ENCODE data around the gene CDKAL1. TPM values are rescaled to one million over a fixed set of nuclear protein-coding genes. Genes with fewer than 3 reads are reported as not detected.

The CDKAL1 gene
- total and polyA plus RNA-seq, 2 donors (not counting 3 experiments of a cell fraction or from before 2014, with no cell fraction given) = 6.1 to 20.5 TPM

GRCh38 chr6:21019614-21020013 lies 485.4 kb downstream of the CDKAL1 start:
- H3K9ac ChIP-seq (replicated peaks; ENCODE audit: extremely low read depth, insufficient read depth, low read length) = no peak overlapping the region
- no peaks in the 10 kb centered on the region for H4K20me1 ChIP-seq (replicated peaks; ENCODE audit: control insufficient read depth, extremely low read depth, insufficient read depth, low read length)
- no peak for TF ChIP-seq JUN (IDR thresholded peaks at IDR 0.05; ENCODE audit: borderline replicate concordance, insufficient read depth, insufficient read length, low read depth)
- TF ChIP-seq, protein P1, sequence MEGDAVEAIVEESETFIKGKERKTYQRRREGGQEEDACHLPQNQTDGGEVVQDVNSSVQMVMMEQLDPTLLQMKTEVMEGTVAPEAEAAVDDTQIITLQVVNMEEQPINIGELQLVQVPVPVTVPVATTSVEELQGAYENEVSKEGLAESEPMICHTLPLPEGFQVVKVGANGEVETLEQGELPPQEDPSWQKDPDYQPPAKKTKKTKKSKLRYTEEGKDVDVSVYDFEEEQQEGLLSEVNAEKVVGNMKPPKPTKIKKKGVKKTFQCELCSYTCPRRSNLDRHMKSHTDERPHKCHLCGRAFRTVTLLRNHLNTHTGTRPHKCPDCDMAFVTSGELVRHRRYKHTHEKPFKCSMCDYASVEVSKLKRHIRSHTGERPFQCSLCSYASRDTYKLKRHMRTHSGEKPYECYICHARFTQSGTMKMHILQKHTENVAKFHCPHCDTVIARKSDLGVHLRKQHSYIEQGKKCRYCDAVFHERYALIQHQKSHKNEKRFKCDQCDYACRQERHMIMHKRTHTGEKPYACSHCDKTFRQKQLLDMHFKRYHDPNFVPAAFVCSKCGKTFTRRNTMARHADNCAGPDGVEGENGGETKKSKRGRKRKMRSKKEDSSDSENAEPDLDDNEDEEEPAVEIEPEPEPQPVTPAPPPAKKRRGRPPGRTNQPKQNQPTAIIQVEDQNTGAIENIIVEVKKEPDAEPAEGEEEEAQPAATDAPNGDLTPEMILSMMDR (IDR thresholded peaks at IDR 0.05; ENCODE audit: extremely low read depth in 1 of 2, insufficient read depth in 1 of 2, low read depth in 1 of 2, low read length in 2 of 2) = peak in 1 of 2 donors; percentile 23
- no peak overlapping the region for H3K4me3 ChIP-seq (replicated peaks in 1 of 3; ENCODE audit: insufficient read depth in 1 of 3, low read depth in 1 of 3, low read length in 3 of 3)
- no TSS peak for BruUV-seq (replicated peaks)
- no peak overlapping the region for H2AFZ ChIP-seq (ENCODE audit: low read depth, low read length)
- DNase-seq (ENCODE audit: low read depth, low spot score) = peak; percentile 24
- H3K4me2 ChIP-seq (ENCODE audit: insufficient read depth, low read length) = no peak overlapping the region
- POLR2A ChIA-PET = no interaction called here
- no peak overlapping the region for H3K27ac ChIP-seq (ENCODE audit: insufficient read depth, low read depth, low read length)
- intact Hi-C loops (cut with micrococcal nuclease) (no loop called here), dilution Hi-C loops (cut with MboI; ENCODE audit: extremely low pct_ligation_motif_present, low sequenced_read_pairs) (no loop called here)
- no peaks in the 10 kb centered on the region for H3K9me1 ChIP-seq (replicated peaks; ENCODE audit: control insufficient read depth, extremely low read depth, insufficient read depth, low read length)
- H3K4me1 ChIP-seq (ENCODE audit: control insufficient read depth, extremely low read depth, insufficient read depth, low read length) = peaks cover 15% of the 10 kb centered on the region
- no peaks in the 10 kb centered on the region for H3K9me3 ChIP-seq (replicated peaks; ENCODE audit: control insufficient read depth, insufficient read depth, low read length)
- no peaks in the 10 kb centered on the region for H3K36me3 ChIP-seq (ENCODE audit: control insufficient read depth in 2 of 2, extremely low read depth in 1 of 2, insufficient read depth in 2 of 2, low read length in 2 of 2)
- H3K79me2 ChIP-seq (ENCODE audit: control insufficient read depth, insufficient read depth, low read length) = no peaks in the 10 kb centered on the region
- no peak for FAIRE-seq
- H3K27me3 ChIP-seq (ENCODE audit: control insufficient read depth in 2 of 2, insufficient read depth in 2 of 2, low read length in 2 of 2) = no peaks in the 10 kb centered on the region
- CTCF ChIA-PET = interaction anchor here (0.9 to 1.7 kb wide), 5 partner anchors 41 to 570 kb away, joined by 3 to 7 read pairs (median 5); no protein-coding TSS in a partner anchor

DNA sequence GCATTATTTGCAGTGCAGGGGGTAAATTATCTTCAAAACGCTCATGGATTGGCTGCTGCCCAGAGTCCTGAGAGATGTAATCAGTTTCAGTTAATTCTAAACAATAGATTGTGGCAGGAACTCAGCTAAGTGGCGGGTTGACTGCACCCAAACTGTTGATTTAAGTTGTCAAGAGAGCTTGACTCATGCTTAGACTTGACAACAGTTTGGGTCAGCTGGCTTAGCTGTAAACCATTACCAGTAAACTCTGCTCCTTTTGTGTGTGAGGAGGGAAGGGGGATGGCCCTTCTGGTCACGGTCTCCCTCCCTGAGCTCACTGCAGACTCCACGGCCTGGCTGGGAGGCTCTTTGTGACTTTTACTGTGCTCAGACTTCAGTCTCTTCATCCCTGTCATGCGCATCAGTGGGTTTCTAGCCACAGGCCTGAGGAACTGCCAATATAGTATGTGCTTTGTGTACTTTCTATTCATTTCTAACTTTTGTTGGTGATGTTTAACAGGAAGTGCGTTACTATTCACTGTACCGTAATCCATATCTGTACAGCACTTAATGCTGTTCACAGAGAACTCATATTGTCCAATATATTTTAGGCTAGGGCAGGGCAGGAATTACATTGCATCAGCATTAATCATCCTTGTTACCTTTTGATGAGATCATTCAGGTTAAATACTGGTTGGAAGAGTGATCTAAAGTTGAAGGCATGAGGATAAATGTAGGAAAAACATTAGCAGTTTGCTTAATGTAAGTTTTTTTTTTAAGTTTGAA lies 488.3 kb downstream of the CDKAL1 start:
- TSS peak; percentile 78 for BruUV-seq (replicated peaks)
- H3K9me1 ChIP-seq (replicated peaks; ENCODE audit: control insufficient read depth, extremely low read depth, insufficient read depth, low read length) = no peaks in the 10 kb centered on the region
- peaks cover 39% of the 10 kb centered on the region for H3K4me1 ChIP-seq (ENCODE audit: control insufficient read depth, extremely low read depth, insufficient read depth, low read length)
- H3K9me3 ChIP-seq (replicated peaks; ENCODE audit: control insufficient read depth, insufficient read depth, low read length) = no peaks in the 10 kb centered on the region
- peak; percentile 20 for TF ChIP-seq FOS (IDR thresholded peaks at IDR 0.05; ENCODE audit: borderline replicate concordance, insufficient read depth, low read length)
- peak; percentile 86 for TF ChIP-seq GATA2 (IDR thresholded peaks at IDR 0.05; ENCODE audit: insufficient read depth, insufficient read length, low read depth, low read length)
- no peak for TF ChIP-seq EZH2 (IDR thresholded peaks at IDR 0.05; ENCODE audit: borderline replicate concordance, low read depth, low read length, severe bottlenecking)
- TF ChIP-seq POLR2AphosphoS5 (IDR thresholded peaks at IDR 0.05; ENCODE audit: insufficient read depth, low read depth, low read length) = peak; percentile 74
- peak overlapping the region; percentile 75 for H3K27ac ChIP-seq (ENCODE audit: insufficient read depth, low read depth, low read length)
- no peak overlapping the region for H3K4me3 ChIP-seq (replicated peaks in 1 of 3; ENCODE audit: insufficient read depth in 1 of 3, low read depth in 1 of 3, low read length in 3 of 3)
- intact Hi-C loops (cut with micrococcal nuclease) = loop anchor here (1.0 to 2.0 kb wide), 3 partner anchors 16 to 566 kb away; no protein-coding TSS in a partner anchor
- H3K79me2 ChIP-seq (ENCODE audit: control insufficient read depth, insufficient read depth, low read length) = no peaks in the 10 kb centered on the region
- H2AFZ ChIP-seq (ENCODE audit: low read depth, low read length) = peak overlapping the region; percentile 24
- dilution Hi-C loops (cut with MboI; ENCODE audit: extremely low pct_ligation_motif_present, low sequenced_read_pairs) = no loop called here
- POLR2A ChIA-PET = interaction anchor here (0.7 kb wide), 1 partner anchor 566 kb away, joined by 12 read pairs; no protein-coding TSS in a partner anchor
- H4K20me1 ChIP-seq (replicated peaks; ENCODE audit: control insufficient read depth, extremely low read depth, insufficient read depth, low read length) = no peaks in the 10 kb centered on the region
- peak; percentile 75 for FAIRE-seq
- no peaks in the 10 kb centered on the region for H3K36me3 ChIP-seq (ENCODE audit: control insufficient read depth in 2 of 2, extremely low read depth in 1 of 2, insufficient read depth in 2 of 2, low read length in 2 of 2)
- no peaks in the 10 kb centered on the region for H3K27me3 ChIP-seq (ENCODE audit: control insufficient read depth in 2 of 2, insufficient read depth in 2 of 2, low read length in 2 of 2)
- peak overlapping the region; percentile 36 for H3K9ac ChIP-seq (replicated peaks; ENCODE audit: extremely low read depth, insufficient read depth, low read length)
- H3K4me2 ChIP-seq (ENCODE audit: insufficient read depth, low read length) = no peak overlapping the region
- CTCF ChIA-PET = interaction anchor here (0.9 to 1.5 kb wide), 4 partner anchors 45 to 566 kb away, joined by 3 to 8 read pairs (median 3); no protein-coding TSS in a partner anchor
- peak; percentile 92 for DNase-seq (ENCODE audit: low read depth, low spot score)
